Neuronal stem cell (in vitro differentiated cells): Measurements from ENCODE around the gene PEX14.
A peak's percentile ranks its signal among the peaks of the same experiment; 100 is the strongest.

Experiments used
- DNase-seq: peaks from one replicate; pipeline ENCODE4 v3.0.0-alpha.2; 2013; ENCODE audit warnings: low spot score
- H2AFZ ChIP-seq: one replicate; pipeline ENCODE4 v1.6.1; 2013; ENCODE audit warnings: mild to moderate bottlenecking, low read length, inconsistent platforms
- H2AK5ac ChIP-seq: 2 replicates; pipeline ENCODE4 v1.6.1; 2013; ENCODE audit warnings: low read depth, mild to moderate bottlenecking, inconsistent platforms, low read length, moderate library complexity, mixed read lengths
- H2BK120ac ChIP-seq: 2 replicates; pipeline ENCODE4 v1.6.1; 2013; ENCODE audit warnings: low read depth, mild to moderate bottlenecking, inconsistent platforms, low read length, moderate library complexity, mixed read lengths
- H2BK12ac ChIP-seq: one replicate; pipeline ENCODE4 v1.6.1; 2013; ENCODE audit warnings: low read length, inconsistent platforms
- H2BK15ac ChIP-seq: 2 replicates; pipeline ENCODE4 v1.6.1; 2013; ENCODE audit warnings: mild to moderate bottlenecking, low read length, inconsistent platforms, mixed read lengths
- H2BK5ac ChIP-seq: one replicate; pipeline ENCODE4 v1.6.1; 2013; ENCODE audit warnings: inconsistent platforms, mild to moderate bottlenecking, low read length, moderate library complexity
- H3K14ac ChIP-seq: one replicate; pipeline ENCODE4 v1.6.1; 2013; ENCODE audit warnings: low read length, inconsistent platforms
- H3K18ac ChIP-seq: 2 replicates; pipeline ENCODE4 v1.6.1; 2013; ENCODE audit warnings: low read length, inconsistent platforms
- H3K23ac ChIP-seq: 2 replicates; pipeline ENCODE4 v1.6.1; 2013; ENCODE audit warnings: low read depth, mild to moderate bottlenecking, mixed read lengths, low read length, inconsistent platforms; ENCODE audit not compliant: poor library complexity
- H3K27ac ChIP-seq: replicated peaks from 3 replicates; pipeline ENCODE4 v1.5.1; 2013; ENCODE audit warnings: low read length, inconsistent platforms
- H3K27me3 ChIP-seq, 3 experiments: 2 replicates each; pipeline ENCODE4 v1.6.1; 2013; ENCODE audit warnings: low read length in 3 of 3, mild to moderate bottlenecking in 2 of 3, inconsistent platforms in 1 of 3, low read depth in 1 of 3, mixed read lengths in 1 of 3, moderate library complexity in 1 of 3; ENCODE audit not compliant: control insufficient read depth in 3 of 3, insufficient read depth in 3 of 3
- H3K36me3 ChIP-seq, 2 donors: replicated peaks in 1 of 2; 2 replicates each; pipeline ENCODE4 v1.6.1; 2013; ENCODE audit warnings: low read length in 2 of 2; ENCODE audit not compliant: control insufficient read depth in 2 of 2, insufficient read depth in 2 of 2
- H3K4ac ChIP-seq: 2 replicates; pipeline ENCODE4 v1.6.1; 2013; ENCODE audit warnings: inconsistent platforms, mild to moderate bottlenecking, low read length, moderate library complexity
- H3K4me1 ChIP-seq, 2 donors: 1 replicate in 1 of 2; 2 replicates in 1 of 2; pipeline ENCODE4 v1.6.1; 2013; ENCODE audit warnings: low read length in 2 of 2, low read depth in 1 of 2; ENCODE audit not compliant: control insufficient read depth in 2 of 2, insufficient read depth in 1 of 2
- H3K4me2 ChIP-seq: one replicate; pipeline ENCODE4 v1.6.1; 2013; ENCODE audit warnings: mild to moderate bottlenecking, low read length, inconsistent platforms; ENCODE audit not compliant: insufficient read depth, poor library complexity, severe bottlenecking
- H3K4me3 ChIP-seq, 2 donors: 2 replicates each; pipeline ENCODE4 v1.5.1; 2013; ENCODE audit warnings: low read length in 2 of 2, mild to moderate bottlenecking in 2 of 2, inconsistent platforms in 1 of 2, moderate library complexity in 1 of 2
- H3K79me1 ChIP-seq: one replicate; pipeline ENCODE4 v1.6.1; 2013; ENCODE audit warnings: low read depth, mild to moderate bottlenecking, inconsistent platforms, low read length, moderate library complexity
- H3K9ac ChIP-seq: one replicate; pipeline ENCODE4 v1.6.1; 2013; ENCODE audit warnings: mild to moderate bottlenecking, low read depth, low read length, inconsistent platforms; ENCODE audit not compliant: poor library complexity
- H3K9me3 ChIP-seq, 2 donors: replicated peaks in 1 of 2; 2 replicates each; pipeline versions ENCODE3 to v1.6.1; 2013; ENCODE audit warnings: low read length in 2 of 2, mild to moderate bottlenecking in 2 of 2, inconsistent platforms in 1 of 2, low read depth in 1 of 2, mixed read lengths in 1 of 2, moderate library complexity in 1 of 2; ENCODE audit not compliant: control insufficient read depth in 2 of 2, insufficient read depth in 1 of 2
- H4K8ac ChIP-seq: one replicate; pipeline ENCODE4 v1.6.1; 2013; ENCODE audit warnings: low read depth, mild to moderate bottlenecking, inconsistent platforms, low read length, moderate library complexity
- H4K91ac ChIP-seq: one replicate; pipeline ENCODE4 v1.6.1; 2013; ENCODE audit warnings: low read length, low read depth, mild to moderate bottlenecking, inconsistent platforms; ENCODE audit not compliant: poor library complexity
- WGBS, 2 donors: extraction: QIAGEN DNeasy Blood & Tissue Kit; methylation state at CpG; one replicate each; pipeline ENCODE4 v1.1.7; 2013; ENCODE audit warnings: missing lambda C conversion rate in 2 of 2, mixed read lengths in 1 of 2; ENCODE audit not compliant: insufficient read length in 2 of 2, insufficient replicate concordance in 1 of 2; ENCODE audit errors: extremely low coverage in 2 of 2; 5-methylcytosine and 5-hydroxymethylcytosine counted together

PEX14 gene

DNA sequence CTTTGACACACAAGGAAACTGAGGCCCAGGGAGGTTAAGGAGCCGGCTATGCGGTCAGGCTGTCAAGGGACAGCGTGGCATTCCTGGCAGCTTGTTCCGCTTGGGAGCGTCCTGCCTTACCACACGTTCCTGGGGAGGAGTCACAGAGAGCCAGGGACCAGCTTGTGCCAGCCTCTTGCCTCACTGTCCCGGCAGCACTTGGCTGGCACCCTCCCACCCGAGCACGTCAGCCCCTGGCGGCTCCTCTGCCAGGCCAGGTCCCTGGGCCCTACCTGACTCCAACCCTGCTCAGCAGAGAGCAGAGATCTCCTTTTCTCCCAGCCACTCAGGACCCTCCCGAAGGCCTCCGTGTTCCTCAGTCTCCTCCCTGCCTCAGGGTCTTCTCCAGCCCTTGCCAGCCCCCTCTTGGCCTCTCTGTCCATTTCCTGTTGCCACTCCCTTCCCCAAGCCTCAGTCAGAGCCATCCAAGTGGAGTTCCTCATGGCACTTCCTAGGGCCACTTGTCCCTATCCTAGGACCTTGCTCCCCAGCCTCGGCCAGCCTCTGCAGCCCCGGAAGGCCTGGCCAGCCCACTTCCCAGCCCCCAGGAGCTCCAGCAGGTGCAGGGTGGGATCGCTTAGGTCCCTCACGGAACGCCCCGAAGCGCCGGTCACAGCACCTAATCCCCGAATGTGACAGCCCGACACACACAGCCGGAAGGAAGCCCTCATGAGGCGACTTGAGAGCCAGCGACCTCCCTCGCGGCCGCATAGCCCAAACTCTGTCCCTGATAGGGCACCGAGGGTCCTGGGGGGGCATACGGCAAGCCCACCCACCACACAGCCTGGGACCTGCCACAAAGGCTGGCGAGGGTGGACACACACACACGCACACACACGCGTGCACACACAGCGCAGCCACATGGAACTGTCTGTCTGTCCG lies 191.4 kb downstream of the PEX14 start:
- DNase-seq: no peak
- Histone ChIP-seq H2BK12ac (peak overlapping the region; percentile 60), H3K9me3 (peaks cover 0 to 2% of the 10 kb centered on the region in 2 donors), H3K27me3 (no peaks in the 10 kb centered on the region), H3K4me3 (no peak overlapping the region), H2BK120ac (no peak overlapping the region), H3K79me1 (peaks cover 1% of the 10 kb centered on the region), H3K14ac (peak overlapping the region; percentile 85), H3K4me1 (peaks cover 43 to 59% of the 10 kb centered on the region in 2 donors), H3K4ac (no peak overlapping the region), H2AFZ (no peak overlapping the region), H3K36me3 (peaks cover 0 to 2% of the 10 kb centered on the region in 2 donors), H3K9ac (no peak overlapping the region), H4K8ac (no peak overlapping the region), H2BK5ac (no peak overlapping the region), H2BK15ac (peak overlapping the region; percentile 52), H3K23ac (peak overlapping the region; percentile 26), H2AK5ac (peak overlapping the region; percentile 41), H4K91ac (no peak overlapping the region), H3K27ac (no peak overlapping the region), H3K4me2 (no peak overlapping the region), H3K18ac (peak overlapping the region; percentile 82)
- no CpG with 5 or more reads among the region's 36 CpGs for WGBS, 2 donors

DNA sequence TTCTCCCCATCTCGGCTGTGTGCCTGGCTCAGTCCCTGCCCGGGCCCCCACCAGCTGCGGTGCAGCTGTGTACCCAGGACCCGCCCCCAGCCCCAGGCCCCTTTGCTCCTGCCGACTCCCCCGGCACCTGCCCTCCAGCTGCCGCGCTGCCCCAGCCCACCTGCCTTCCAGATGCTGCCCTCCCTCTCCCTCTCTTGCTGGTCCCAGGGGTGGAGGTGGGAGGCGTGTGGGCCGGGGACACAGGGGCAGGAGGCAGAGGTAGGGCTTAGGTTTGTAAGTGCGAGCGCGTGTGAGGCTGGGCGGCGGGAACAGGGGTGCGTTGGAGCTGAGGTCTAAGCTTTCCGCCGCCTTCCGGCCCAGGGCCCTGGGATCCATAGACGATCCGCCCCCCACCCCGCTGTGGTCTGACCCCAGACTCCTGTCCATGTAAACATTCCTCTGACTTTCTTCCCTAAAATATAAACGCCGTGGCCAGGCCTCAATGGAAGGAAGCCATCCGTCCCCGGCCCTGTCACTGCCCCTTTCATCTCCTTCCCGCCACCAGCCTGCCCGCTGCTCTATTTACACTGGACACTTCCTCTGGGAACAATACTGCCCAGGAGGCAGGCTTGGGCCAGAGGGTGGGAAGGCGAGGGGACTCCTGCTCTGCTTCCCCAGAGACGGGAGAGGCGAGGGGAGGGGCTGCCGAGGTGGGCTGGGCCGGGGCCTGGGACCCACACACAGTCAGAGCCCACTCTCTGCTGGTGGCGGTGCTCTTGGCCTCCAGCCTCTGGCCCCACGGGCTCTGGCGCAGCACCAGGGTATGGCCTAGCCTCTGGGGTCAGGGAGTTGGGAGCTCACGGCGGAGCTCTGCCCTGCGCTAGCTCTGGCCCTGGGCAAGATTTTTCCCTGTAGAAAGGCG lies 193.4 kb downstream of the PEX14 start:
- Histone ChIP-seq H2AFZ (peak overlapping the region; percentile 67), H3K36me3 (no peaks in the 10 kb centered on the region), H3K4me2 (no peak overlapping the region), H3K4me1 (peaks cover 42 to 72% of the 10 kb centered on the region in 2 donors), H4K91ac (no peak overlapping the region), H3K23ac (peak overlapping the region; percentile 86), H2BK5ac (no peak overlapping the region), H2BK120ac (peak overlapping the region; percentile 19), H3K27me3 (no peaks in the 10 kb centered on the region), H2BK12ac (peak overlapping the region; percentile 66), H3K4ac (peak overlapping the region; percentile 67), H2AK5ac (peak overlapping the region; percentile 83), H3K4me3 (no peak overlapping the region), H3K9me3 (no peaks in the 10 kb centered on the region), H3K18ac (peak overlapping the region; percentile 95), H3K27ac (no peak overlapping the region), H3K79me1 (peaks cover 1% of the 10 kb centered on the region), H3K14ac (peak overlapping the region; percentile 91), H2BK15ac (peak overlapping the region; percentile 50), H4K8ac (no peak overlapping the region), H3K9ac (peak overlapping the region; percentile 37)
- WGBS, 2 donors: no CpG with 5 or more reads among the region's 40 CpGs
- DNase-seq: no peak

DNA sequence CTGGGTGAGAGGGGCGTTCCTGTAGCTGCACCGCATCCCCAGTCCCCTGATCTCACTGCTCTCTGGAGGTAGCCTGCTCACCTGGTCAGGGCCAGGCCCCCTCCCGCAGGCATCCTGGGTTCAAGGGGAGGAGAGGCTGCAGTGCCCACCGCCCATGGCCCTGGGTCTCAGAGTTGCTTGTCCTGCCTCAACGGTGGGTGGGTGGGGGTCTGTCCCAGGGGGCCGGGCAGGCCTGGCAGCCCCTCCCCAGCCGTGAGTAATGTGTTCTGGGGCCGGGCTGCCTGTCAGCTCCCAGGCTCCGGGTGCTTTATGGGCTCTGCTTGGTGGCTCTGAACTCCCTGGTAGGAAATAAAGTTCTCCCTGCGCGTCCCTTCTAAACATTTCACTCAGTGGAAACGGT lies 194.8 kb downstream of the PEX14 start:
- Histone ChIP-seq H3K4me1 (peaks cover 29 to 66% of the 10 kb centered on the region in 2 donors), H2AK5ac (peak overlapping the region; percentile 95), H2BK5ac (no peak overlapping the region), H3K9ac (no peak overlapping the region), H2BK15ac (peak overlapping the region; percentile 33), H2AFZ (no peak overlapping the region), H3K27me3 (no peaks in the 10 kb centered on the region), H4K91ac (no peak overlapping the region), H3K23ac (no peak overlapping the region), H3K14ac (no peak overlapping the region), H3K36me3 (no peaks in the 10 kb centered on the region), H3K27ac (no peak overlapping the region), H3K9me3 (no peaks in the 10 kb centered on the region), H2BK12ac (peak overlapping the region; percentile 30), H3K4me3 (no peak overlapping the region), H3K4ac (no peak overlapping the region), H3K18ac (peak overlapping the region; percentile 35), H3K4me2 (no peak overlapping the region), H4K8ac (no peak overlapping the region), H2BK120ac (no peak overlapping the region), H3K79me1 (peaks cover 7% of the 10 kb centered on the region)
- whole genome bisulfite sequencing, 2 donors: no CpG with 5 or more reads among the region's 12 CpGs
- no peak for DNase-seq
